ENCODE measurements around the gene SLC44A1.
A peak's percentile ranks its signal among the peaks of the same experiment; 100 is the strongest.
"Not testable (repeated sequence)": the region's sequence is repeated elsewhere in the genome, so short reads cannot be mapped to it uniquely, and the experiment has no call there.

Gene SLC44A1

GRCh38 chr9:105254226-105254625 lies 9.8 kb downstream of the SLC44A1 start:
- no peak overlapping the region for H3K4me3 ChIP-seq (ENCODE audit: low read depth, low read length)
- H3K79me2 ChIP-seq (ENCODE audit: control insufficient read depth, insufficient read depth, low read length, unreplicated experiment): peaks cover 80% of the 10 kb centered on the region
- H3K4me1 ChIP-seq (ENCODE audit: control insufficient read depth, insufficient read depth, low read length, unreplicated experiment): peaks cover 17% of the 10 kb centered on the region
- no peaks in the 10 kb centered on the region for H3K27me3 ChIP-seq (ENCODE audit: insufficient read depth, low read length)
- H3K27ac ChIP-seq (ENCODE audit: low read depth, low read length): no peak overlapping the region
- H3K36me3 ChIP-seq (ENCODE audit: insufficient read depth, low read length): no peaks in the 10 kb centered on the region
- H2AFZ ChIP-seq (ENCODE audit: low read length, unreplicated experiment): no peak overlapping the region

- Histone ChIP-seq H2AFZ (ENCODE audit: low read length, unreplicated experiment) (no peak overlapping the region), H3K4me3 (ENCODE audit: low read depth, low read length) (no peak overlapping the region), H3K79me2 (ENCODE audit: control insufficient read depth, insufficient read depth, low read length, unreplicated experiment) (peaks cover 83% of the 10 kb centered on the region), H3K27me3 (ENCODE audit: insufficient read depth, low read length) (no peaks in the 10 kb centered on the region), H3K36me3 (ENCODE audit: insufficient read depth, low read length) (no peaks in the 10 kb centered on the region), H3K27ac (ENCODE audit: low read depth, low read length) (no peak overlapping the region), H3K4me1 (ENCODE audit: control insufficient read depth, insufficient read depth, low read length, unreplicated experiment) (peaks cover 28% of the 10 kb centered on the region)
Observed at GRCh38 chr9:105255421-105255820, 11.0 kb downstream of the SLC44A1 start.

- not testable (repeated sequence) for H3K27me3 ChIP-seq (ENCODE audit: insufficient read depth, low read length); H3K36me3 ChIP-seq (ENCODE audit: insufficient read depth, low read length); H3K4me3 ChIP-seq (ENCODE audit: low read depth, low read length); H2AFZ ChIP-seq (ENCODE audit: low read length, unreplicated experiment); H3K27ac ChIP-seq (ENCODE audit: low read depth, low read length)
- Histone ChIP-seq H3K79me2 (ENCODE audit: control insufficient read depth, insufficient read depth, low read length, unreplicated experiment) (peaks cover 81% of the 10 kb centered on the region), H3K4me1 (ENCODE audit: control insufficient read depth, insufficient read depth, low read length, unreplicated experiment) (peaks cover 28% of the 10 kb centered on the region)
Observed at GRCh38 chr9:105256569-105256968, 12.1 kb downstream of the SLC44A1 start.

- H3K27me3 ChIP-seq (ENCODE audit: insufficient read depth, low read length): no peaks in the 10 kb centered on the region
- peaks cover 33% of the 10 kb centered on the region for H3K4me1 ChIP-seq (ENCODE audit: control insufficient read depth, insufficient read depth, low read length, unreplicated experiment)
- H3K27ac ChIP-seq (ENCODE audit: low read depth, low read length): no peak overlapping the region
- H3K4me3 ChIP-seq (ENCODE audit: low read depth, low read length): no peak overlapping the region
- H3K79me2 ChIP-seq (ENCODE audit: control insufficient read depth, insufficient read depth, low read length, unreplicated experiment): peaks cover 71% of the 10 kb centered on the region
- 0 out of 2 replicates have a peak, but pooled peaks cover 2% of the 10 kb centered on the region for H3K36me3 ChIP-seq (ENCODE audit: insufficient read depth, low read length)
- no peak overlapping the region for H2AFZ ChIP-seq (ENCODE audit: low read length, unreplicated experiment)
Observed at GRCh38 chr9:105257809-105258208, 13.4 kb downstream of the SLC44A1 start.

- H3K4me3 ChIP-seq (ENCODE audit: low read depth, low read length): no peak overlapping the region
- H3K4me1 ChIP-seq (ENCODE audit: control insufficient read depth, insufficient read depth, low read length, unreplicated experiment): peaks cover 38% of the 10 kb centered on the region
- peaks cover 71% of the 10 kb centered on the region for H3K79me2 ChIP-seq (ENCODE audit: control insufficient read depth, insufficient read depth, low read length, unreplicated experiment)
- H3K27me3 ChIP-seq (ENCODE audit: insufficient read depth, low read length): no peaks in the 10 kb centered on the region
- no peak overlapping the region for H2AFZ ChIP-seq (ENCODE audit: low read length, unreplicated experiment)
- no peak overlapping the region for H3K27ac ChIP-seq (ENCODE audit: low read depth, low read length)
- 0 out of 2 replicates have a peak, but pooled peaks cover 2% of the 10 kb centered on the region for H3K36me3 ChIP-seq (ENCODE audit: insufficient read depth, low read length)
Observed at GRCh38 chr9:105258225-105258737, 13.8 kb downstream of the SLC44A1 start.

- H3K4me1 ChIP-seq (ENCODE audit: control insufficient read depth, insufficient read depth, low read length, unreplicated experiment): peaks cover 42% of the 10 kb centered on the region
- peaks cover 70% of the 10 kb centered on the region for H3K79me2 ChIP-seq (ENCODE audit: control insufficient read depth, insufficient read depth, low read length, unreplicated experiment)
- 0 out of 2 replicates have a peak, but pooled peaks cover 2% of the 10 kb centered on the region for H3K36me3 ChIP-seq (ENCODE audit: insufficient read depth, low read length)
- no peak overlapping the region for H2AFZ ChIP-seq (ENCODE audit: low read length, unreplicated experiment)
- H3K27ac ChIP-seq (ENCODE audit: low read depth, low read length): no peak overlapping the region
- H3K27me3 ChIP-seq (ENCODE audit: insufficient read depth, low read length): no peaks in the 10 kb centered on the region
- no peak overlapping the region for H3K4me3 ChIP-seq (ENCODE audit: low read depth, low read length)
Observed at GRCh38 chr9:105259274-105259673, 14.8 kb downstream of the SLC44A1 start.

- 0 out of 2 replicates have a peak, but pooled peaks cover 2% of the 10 kb centered on the region for H3K36me3 ChIP-seq (ENCODE audit: insufficient read depth, low read length)
- peaks cover 49% of the 10 kb centered on the region for H3K4me1 ChIP-seq (ENCODE audit: control insufficient read depth, insufficient read depth, low read length, unreplicated experiment)
- H3K27me3 ChIP-seq (ENCODE audit: insufficient read depth, low read length): no peaks in the 10 kb centered on the region
- peaks cover 75% of the 10 kb centered on the region for H3K79me2 ChIP-seq (ENCODE audit: control insufficient read depth, insufficient read depth, low read length, unreplicated experiment)
- no peak overlapping the region for H2AFZ ChIP-seq (ENCODE audit: low read length, unreplicated experiment)
- H3K4me3 ChIP-seq (ENCODE audit: low read depth, low read length): no peak overlapping the region
- peak overlapping the region; percentile 20; the same call in 1 of the 2 replicates for H3K27ac ChIP-seq (ENCODE audit: low read depth, low read length)
Observed at GRCh38 chr9:105259731-105260612, 15.5 kb downstream of the SLC44A1 start.

- Histone ChIP-seq H3K27ac (ENCODE audit: low read depth, low read length) (0 out of 2 replicates have a peak overlapping the region, but pooled peaks have one; percentile 5), H3K4me3 (ENCODE audit: low read depth, low read length) (no peak overlapping the region), H3K36me3 (ENCODE audit: insufficient read depth, low read length) (peaks cover 15% of the 10 kb centered on the region; the same call in 1 of the 2 replicates), H3K4me1 (ENCODE audit: control insufficient read depth, insufficient read depth, low read length, unreplicated experiment) (peaks cover 53% of the 10 kb centered on the region), H2AFZ (ENCODE audit: low read length, unreplicated experiment) (no peak overlapping the region), H3K27me3 (ENCODE audit: insufficient read depth, low read length) (no peaks in the 10 kb centered on the region), H3K79me2 (ENCODE audit: control insufficient read depth, insufficient read depth, low read length, unreplicated experiment) (peaks cover 80% of the 10 kb centered on the region)
Observed at GRCh38 chr9:105262497-105262896, 18.0 kb downstream of the SLC44A1 start.

- peak overlapping the region; percentile 32 for H2AFZ ChIP-seq (ENCODE audit: low read length, unreplicated experiment)
- H3K4me1 ChIP-seq (ENCODE audit: control insufficient read depth, insufficient read depth, low read length, unreplicated experiment): peaks cover 35% of the 10 kb centered on the region
- H3K79me2 ChIP-seq (ENCODE audit: control insufficient read depth, insufficient read depth, low read length, unreplicated experiment): peaks cover 79% of the 10 kb centered on the region
- H3K36me3 ChIP-seq (ENCODE audit: insufficient read depth, low read length): peaks cover 15% of the 10 kb centered on the region; the same call in 1 of the 2 replicates
- peak overlapping the region; percentile 37; the same call in 1 of the 2 replicates for H3K4me3 ChIP-seq (ENCODE audit: low read depth, low read length)
- H3K27ac ChIP-seq (ENCODE audit: low read depth, low read length): peak overlapping the region; percentile 85
- no peaks in the 10 kb centered on the region for H3K27me3 ChIP-seq (ENCODE audit: insufficient read depth, low read length)
Observed at GRCh38 chr9:105264380-105264779, 19.9 kb downstream of the SLC44A1 start.

GRCh38 chr9:105268254-105268653 lies 23.8 kb downstream of the SLC44A1 start:
- Histone ChIP-seq H3K4me1 (ENCODE audit: control insufficient read depth, insufficient read depth, low read length, unreplicated experiment) (peaks cover 16% of the 10 kb centered on the region), H3K79me2 (ENCODE audit: control insufficient read depth, insufficient read depth, low read length, unreplicated experiment) (peaks cover 87% of the 10 kb centered on the region), H3K36me3 (ENCODE audit: insufficient read depth, low read length) (peaks cover 13% of the 10 kb centered on the region; the same call in 1 of the 2 replicates)
- not testable (repeated sequence) for H2AFZ ChIP-seq (ENCODE audit: low read length, unreplicated experiment); H3K27ac ChIP-seq (ENCODE audit: low read depth, low read length); H3K4me3 ChIP-seq (ENCODE audit: low read depth, low read length); H3K27me3 ChIP-seq (ENCODE audit: insufficient read depth, low read length)

All from ACC112 (cell line).